Kasumi-1 (cell line): ENCODE results near the gene CNN2.

Experiments used
- DNase-seq, 2 experiments: peaks; one replicate each; lab custom pipeline; 2025; lab: John Stamatoyannopoulos, UW

The CNN2 gene

DNA sequence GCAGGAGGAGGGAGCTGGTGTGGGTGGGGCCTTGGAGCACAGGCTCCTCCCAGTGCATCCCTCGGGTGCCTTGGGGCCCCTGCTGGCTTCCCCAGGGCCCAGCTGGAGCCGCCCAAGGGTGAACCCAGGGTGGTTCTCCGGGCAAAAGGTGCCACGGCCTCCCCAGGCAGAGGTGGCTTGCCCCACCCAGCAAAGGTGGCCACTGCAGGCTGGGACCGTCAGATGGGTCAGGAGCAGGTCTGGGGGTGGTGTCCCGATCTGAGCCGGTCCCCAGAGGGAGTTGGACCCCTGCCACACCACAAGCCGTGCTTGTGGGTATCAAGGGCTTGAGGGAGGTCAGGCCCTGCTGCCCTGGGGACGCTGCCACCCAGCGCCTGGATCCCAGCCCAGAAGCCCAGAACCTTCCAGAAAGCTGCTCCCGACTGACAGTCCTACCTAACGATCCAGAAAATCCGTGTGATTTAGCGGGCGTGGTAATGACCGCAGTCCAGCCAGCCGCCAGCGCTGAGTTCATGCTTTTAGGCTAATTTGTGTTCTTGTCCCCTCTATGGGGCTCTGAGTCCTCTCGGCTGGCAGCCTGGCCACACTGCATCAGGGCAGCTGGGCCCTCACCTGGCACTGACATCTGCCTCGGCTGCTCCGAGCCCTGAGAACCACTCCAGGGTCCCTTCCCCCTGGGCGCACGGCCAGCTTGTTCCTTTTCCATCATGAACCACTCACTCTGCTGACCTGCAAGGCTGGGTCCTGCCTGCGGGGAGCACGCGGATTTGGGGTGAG is 31.2 kb upstream of the CNN2 start:
- DNase-seq = no peak

DNA sequence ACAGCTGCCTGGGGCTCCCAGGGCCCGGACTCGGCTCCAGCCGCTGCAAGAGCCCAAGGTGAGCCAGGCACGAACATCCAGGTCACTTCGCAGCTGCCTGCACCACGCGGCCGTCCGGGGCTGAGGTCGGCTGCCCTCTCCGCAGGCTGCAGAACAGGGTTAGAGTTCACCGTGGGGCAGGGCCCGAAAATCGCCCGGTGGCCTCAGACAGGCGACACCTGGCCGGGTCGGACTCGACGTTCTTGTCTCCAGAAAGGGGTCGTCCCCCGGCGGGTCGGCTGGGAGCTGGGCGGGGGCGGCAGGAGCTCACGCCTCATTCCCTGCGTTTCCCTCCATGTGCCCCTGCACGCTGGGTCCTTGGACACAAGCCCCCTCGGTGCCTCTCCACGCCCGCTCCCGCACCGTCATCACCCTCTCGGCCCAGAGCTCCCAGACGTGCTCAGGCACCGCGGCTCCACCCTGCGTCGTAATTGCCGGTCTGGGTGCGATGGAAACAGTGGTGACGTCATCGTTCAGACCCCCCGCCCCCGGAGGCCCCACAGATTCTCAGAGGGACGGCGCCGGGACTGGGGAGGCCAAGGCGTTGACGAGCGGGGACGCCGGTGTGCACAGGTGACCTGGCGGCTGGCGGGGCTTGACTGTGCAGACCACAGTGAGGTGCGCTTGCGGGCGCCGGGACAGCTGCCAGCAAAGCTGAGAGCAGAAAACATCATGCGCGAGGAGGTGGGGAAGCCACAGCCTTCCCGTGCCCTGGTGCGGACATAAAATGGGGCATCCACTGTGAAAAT is 30.2 kb upstream of the CNN2 start:
- no peak for DNase-seq

DNA sequence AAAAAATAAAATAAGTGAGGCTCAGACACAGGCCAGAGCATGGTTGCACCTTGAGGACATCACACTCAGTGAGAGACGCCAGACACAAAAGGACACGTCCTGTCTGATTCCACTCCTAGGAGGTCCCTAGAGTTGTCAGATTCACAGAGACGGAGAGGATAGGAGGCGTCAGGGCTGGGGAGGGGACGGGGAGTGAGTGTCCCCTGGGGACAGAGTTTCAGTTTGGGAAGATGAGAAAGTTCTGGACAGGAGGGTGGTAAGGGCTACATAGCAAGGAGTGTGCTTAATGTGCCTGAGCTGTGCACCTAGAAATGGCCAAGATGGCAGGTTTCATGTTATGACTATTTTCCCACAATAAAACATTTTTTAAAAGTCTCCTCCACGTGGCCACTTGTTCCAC is 28.3 kb upstream of the CNN2 start:
- DNase-seq = no peak

DNA sequence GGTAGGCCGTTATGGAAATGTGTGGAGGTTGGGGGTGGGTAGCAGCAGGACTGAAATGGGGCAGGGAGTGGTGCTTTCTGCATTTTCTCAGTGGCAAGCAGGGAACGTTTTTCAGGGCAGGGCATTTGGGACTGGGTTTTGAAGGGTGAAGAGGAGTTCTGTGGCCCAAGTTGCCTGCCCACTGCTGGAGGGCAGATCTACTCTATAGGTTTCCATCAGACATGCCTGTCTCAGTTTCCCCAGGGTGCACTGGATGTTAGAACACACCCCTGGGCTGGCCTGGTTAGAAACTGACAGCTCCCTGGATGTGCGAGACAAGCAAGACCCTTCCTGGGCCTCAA is 27.1 kb upstream of the CNN2 start:
- no peak for DNase-seq

DNA sequence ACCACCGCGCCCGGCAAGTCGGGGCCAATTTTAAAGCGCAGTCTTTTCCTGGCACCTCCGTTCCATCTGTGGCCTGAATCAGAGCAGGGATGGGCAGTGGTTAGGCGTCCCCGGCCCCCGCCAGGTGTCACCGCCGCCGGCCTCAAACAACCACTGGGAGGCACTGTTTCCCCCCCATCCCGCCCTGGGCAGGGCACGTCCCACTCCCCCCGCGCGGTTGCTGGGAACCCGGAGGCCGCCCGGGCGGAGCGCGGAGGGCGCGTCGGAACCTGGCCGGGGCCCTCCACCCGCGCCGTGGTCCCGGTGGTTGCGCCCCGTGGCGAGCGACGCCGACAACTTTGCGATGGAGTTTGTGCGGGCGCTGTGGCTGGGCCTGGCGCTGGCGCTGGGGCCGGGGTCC is 26.3 kb upstream of the CNN2 start, which contains the start of gene GRIN3B:
Gene GRIN3B, plus strand, starts transcription at position 325 of the 400 bp plus-strand sequence. Its CDS starts 19 bp downstream, at position 344.
- peak; percentile 9 to 33 for DNase-seq

DNA sequence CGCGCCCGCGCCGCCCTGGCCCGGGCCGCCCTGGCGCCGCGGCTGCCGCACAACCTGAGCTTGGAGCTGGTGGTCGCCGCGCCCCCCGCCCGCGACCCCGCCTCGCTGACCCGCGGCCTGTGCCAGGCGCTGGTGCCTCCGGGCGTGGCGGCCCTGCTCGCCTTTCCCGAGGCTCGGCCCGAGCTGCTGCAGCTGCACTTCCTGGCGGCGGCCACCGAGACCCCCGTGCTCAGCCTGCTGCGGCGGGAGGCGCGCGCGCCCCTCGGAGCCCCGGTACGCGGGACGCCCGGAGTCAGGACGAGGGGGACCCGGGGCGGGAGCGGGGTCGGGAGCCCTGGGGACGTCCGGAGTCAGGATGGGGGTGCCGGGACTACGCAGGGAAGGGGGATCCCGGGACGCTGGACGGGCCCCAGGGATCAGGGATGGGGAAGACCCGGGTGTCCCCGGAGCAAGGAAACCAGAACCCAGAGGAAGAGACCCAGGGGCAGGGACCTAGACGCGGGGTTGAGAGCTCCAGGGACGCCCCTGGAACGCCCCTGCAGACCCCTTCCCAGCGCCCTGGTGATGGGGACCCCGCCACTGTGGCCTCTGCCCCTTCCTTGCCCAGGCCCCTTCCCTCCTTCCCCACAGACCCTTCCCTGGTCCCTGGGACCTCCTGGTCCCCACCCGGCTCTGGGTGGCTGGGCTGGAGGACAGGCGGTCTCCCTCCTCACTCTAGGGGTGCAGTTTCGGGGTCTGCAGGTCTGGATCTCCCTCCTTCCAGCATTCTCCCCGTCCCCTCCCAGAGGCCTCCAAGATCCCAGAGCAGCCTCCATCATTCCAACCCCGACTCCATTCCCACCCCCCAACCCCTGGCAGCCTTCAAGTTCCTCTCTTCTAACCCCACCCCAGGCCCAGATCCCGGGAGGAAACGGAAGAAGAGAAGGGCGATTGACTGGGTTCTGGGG is 25.5 kb upstream of the CNN2 start:
- no peak for DNase-seq

DNA sequence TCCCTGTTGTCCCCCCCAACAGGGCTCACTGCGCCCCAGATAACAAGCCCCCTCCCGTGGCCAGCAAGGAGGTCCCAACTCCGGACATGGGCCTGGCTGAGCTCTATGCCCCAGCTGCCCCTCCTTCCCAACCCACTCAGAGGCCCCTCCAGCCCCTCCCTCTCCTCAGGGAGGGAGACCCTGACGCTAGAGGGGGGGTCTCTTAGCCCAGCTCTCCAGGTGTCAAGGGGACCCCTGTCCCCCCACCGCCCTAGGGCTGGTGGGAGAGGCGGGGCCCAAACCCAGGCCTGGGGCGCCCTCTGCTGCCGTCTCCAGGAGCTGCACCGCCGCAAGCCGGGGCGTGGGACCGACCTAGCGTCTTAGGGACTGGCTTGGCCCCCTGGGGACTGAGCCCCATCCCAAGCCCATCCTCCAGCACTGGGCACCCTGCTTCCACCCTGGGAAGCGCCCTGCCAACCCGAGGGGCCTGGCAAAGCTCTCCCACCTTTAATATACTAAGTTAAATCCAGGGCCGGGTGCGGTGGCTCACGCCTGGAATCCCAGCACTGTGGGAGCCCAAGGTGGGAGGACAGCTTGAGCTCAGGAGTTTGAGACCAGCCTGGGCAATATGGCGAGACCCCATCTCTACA is 24.8 kb upstream of the CNN2 start:
- peak; percentile 30 to 35 for DNase-seq

DNA sequence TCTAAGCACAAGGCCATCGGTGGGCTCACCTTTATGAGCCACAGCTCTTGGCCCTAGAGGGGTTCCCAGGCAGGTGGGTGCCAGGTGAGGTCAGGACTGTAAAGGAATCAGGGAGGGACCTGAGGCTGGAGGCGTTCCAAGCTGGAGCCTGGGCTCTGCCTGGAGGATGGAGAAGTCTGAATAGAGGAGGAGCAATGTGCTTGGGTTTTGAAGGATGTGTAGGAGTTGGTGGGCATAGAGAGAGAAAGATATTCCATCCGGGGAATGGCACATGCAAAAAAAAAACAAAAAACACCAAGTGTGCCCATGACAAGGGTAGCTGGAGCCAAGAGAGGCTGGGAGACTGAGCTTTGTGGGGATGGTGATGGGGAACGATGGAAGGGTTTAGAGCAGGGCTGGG is 23.8 kb upstream of the CNN2 start:
- DNase-seq = no peak

DNA sequence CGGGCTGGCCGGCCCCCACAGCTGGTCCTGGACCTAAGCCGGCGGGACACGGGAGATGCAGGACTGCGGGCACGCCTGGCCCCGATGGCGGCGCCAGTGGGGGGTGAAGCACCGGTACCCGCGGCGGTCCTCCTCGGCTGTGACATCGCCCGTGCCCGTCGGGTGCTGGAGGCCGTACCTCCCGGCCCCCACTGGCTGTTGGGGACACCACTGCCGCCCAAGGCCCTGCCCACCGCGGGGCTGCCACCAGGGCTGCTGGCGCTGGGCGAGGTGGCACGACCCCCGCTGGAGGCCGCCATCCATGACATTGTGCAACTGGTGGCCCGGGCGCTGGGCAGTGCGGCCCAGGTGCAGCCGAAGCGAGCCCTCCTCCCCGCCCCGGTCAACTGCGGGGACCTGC is 23.1 kb upstream of the CNN2 start:
- no peak for DNase-seq

DNA sequence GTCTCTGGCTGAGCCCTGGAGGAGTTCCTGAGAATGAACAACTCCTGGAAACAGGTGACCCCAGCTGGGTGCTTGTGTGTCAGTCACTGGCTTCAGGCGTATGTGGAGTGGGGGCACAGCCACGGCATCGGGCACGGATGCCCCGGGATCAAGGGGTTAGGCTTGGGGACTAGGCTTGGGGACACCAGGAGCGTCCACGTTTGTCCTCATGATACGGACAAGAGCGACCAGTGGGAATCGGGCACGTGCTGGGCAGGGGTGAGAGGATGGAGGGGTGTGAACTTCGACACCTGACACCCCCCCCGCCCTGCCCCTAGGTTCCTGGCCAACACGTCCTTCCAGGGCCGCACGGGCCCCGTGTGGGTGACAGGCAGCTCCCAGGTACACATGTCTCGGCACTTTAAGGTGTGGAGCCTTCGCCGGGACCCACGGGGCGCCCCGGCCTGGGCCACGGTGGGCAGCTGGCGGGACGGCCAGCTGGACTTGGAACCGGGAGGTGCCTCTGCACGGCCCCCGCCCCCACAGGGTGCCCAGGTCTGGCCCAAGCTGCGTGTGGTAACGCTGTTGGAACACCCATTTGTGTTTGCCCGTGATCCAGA is 22.1 kb upstream of the CNN2 start:
- DNase-seq = no peak

DNA sequence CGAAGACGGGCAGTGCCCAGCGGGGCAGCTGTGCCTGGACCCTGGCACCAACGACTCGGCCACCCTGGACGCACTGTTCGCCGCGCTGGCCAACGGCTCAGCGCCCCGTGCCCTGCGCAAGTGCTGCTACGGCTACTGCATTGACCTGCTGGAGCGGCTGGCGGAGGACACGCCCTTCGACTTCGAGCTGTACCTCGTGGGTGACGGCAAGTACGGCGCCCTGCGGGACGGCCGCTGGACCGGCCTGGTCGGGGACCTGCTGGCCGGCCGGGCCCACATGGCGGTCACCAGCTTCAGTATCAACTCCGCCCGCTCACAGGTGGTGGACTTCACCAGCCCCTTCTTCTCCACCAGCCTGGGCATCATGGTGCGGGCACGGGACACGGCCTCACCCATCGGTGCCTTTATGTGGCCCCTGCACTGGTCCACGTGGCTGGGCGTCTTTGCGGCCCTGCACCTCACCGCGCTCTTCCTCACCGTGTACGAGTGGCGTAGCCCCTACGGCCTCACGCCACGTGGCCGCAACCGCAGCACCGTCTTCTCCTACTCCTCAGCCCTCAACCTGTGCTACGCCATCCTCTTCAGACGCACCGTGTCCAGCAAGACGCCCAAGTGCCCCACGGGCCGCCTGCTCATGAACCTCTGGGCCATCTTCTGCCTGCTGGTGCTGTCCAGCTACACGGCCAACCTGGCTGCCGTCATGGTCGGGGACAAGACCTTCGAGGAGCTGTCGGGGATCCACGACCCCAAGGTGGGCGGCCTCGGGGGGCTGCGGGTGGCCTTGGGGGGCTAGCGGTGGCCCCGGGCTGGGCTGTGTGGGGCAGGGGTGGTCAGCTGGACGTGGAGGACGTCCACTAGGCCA is 21.4 kb upstream of the CNN2 start:
- no peak for DNase-seq

DNA sequence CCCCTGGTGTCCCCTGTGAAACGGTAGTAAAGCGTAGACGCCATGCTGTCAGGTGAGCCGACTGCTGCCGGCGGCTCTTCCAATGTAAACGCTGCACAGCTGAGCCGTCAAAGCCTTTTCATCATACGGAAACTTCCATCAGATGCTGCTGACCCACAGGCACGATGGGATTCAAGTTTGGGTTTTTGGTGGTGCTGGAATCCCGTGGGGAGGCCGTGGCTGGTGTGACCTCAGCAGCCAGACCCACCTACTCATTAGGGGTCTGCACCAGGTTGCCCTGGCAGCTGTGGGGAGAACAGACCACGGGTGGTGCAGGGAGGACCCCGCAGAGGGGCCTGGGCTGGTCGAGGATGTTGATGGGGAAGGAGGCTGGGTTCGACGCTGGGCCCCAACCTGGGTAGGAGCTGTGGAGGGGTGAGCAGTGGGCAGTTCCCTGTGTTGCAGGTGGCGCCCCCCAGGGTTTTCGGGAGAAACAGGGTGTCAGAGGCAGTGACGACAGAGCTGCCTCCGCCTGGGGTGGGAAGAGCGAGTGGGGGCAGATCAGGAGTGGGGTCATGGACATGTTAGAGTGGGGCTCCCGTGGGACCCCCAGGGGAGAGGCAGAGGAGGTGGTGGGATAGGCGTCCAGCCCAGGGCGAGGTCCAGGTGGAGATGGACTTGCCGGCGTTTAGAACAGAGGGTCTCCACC is 19.6 kb upstream of the CNN2 start:
- no peak for DNase-seq

DNA sequence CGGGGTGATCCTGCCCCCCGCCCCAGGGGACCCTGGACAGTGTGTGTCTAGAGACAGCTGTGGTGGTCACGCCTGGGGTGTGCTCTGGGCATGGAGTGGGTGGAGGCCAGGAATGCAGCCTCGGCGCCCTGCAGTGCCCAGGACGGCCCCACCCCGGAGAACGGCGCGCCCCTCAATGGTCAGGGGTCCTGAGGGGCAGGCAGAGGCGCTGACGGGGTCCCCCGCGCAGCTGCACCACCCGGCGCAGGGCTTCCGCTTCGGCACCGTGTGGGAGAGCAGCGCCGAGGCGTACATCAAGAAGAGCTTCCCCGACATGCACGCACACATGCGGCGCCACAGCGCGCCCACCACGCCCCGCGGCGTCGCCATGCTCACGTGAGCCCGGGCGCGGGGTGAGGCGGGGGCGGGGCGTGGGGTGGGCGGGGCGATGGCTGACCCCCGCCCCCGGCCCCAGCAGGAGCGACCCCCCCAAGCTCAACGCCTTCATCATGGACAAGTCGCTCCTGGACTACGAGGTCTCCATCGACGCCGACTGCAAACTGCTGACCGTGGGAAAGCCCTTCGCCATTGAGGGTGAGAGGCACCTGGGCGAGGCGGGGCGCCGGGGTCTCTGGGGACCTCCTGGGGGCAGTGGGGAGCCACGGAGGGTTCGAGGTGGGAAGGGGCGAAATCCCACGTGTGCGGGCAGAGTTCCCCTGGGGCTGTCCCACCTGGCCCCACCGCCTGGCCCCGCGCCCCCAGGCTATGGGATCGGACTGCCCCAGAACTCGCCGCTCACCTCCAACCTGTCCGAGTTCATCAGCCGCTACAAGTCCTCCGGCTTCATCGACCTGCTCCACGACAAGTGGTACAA is 18.8 kb upstream of the CNN2 start:
- no peak for DNase-seq

DNA sequence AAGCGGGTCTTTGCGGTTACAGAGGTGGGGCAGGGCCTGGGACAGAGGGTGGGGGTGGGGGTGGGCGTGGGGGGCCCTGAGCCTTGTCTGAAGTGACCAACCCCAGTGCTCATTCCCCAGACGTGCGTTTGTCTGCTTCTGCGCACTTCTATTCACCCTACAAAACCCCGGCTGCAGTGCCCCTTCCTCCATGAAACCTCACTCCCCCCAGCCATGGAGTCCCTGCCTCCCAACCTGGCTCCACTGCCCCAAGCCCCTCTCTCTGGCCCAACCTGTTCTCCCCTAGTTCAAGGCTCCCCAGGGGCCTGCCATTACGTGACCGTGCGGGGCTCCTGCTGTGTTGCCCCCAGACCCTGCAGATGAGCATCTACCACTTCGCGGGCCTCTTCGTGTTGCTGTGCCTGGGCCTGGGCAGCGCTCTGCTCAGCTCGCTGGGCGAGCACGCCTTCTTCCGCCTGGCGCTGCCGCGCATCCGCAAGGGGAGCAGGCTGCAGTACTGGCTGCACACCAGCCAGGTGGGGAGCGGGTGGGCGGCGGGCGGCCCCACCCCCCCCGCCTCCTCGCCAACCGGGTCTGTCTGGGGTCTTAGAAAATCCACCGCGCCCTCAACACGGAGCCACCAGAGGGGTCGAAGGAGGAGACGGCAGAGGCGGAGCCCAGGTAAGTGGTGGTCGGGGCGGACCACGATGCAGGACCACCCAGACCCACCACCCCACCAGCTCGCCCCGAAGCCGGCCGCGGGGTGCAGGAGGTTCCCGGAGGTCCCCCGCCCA is 18.0 kb upstream of the CNN2 start:
- no peak for DNase-seq

DNA sequence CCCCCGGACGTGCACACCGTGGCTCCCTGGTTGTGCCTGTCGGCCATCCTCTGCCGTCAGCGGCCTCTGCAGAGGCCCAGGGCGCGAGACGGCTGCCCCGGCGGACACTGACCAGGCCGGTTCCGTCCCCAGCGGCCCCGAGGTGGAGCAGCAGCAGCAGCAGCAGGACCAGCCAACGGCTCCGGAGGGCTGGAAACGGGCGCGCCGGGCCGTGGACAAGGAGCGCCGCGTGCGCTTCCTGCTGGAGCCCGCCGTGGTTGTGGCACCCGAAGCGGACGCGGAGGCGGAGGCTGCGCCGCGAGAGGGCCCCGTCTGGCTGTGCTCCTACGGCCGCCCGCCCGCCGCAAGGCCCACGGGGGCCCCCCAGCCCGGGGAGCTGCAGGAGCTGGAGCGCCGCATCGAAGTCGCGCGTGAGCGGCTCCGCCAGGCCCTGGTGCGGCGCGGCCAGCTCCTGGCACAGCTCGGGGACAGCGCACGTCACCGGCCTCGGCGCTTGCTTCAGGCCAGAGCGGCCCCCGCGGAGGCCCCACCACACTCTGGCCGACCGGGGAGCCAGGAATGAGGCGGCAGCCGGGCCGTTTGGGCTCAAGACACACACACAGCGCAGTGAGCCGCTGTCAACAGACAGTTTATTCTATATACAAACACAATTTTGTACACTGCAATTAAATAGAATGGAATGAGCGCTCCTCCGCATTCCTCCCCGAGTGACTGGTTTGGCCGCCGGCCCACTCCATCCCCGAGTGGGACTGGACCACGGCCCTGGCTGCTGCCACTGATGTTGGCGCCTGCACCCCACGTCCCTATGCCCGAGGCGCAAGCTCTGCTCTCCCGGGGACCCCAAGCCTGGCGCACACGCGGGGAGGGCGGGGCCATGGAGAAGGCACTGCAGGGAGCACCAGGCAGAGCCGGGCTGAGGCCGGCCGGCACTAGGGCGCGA is 17.1 kb upstream of the CNN2 start:
- no peak for DNase-seq

DNA sequence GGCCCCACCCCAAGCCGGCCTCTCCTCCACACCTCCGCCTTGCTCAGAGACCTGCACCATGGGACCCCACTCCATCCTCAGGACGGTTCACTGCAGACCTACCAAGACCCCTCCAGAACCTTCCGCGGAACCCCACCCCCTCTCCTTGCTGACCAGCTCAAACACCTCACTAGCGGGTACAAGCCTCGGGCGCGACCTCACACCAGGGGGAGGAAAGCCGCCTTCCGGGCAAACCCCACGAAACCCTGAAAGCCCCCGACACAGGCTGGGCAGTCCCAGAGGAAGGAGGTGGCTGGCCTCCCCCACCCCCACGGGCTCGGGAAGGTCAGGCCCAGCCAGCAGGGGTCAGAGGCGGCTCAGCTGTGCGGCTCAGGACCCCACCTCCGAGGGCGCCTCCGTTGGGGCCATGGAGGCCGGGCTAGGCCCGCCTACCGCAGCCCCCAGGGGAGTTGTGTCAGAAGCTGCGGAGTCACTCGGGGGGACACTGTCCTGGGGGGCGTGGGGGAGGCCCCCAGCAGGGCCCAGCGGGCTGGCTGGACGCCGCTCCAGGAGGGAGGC is 16.3 kb upstream of the CNN2 start:
- DNase-seq = no peak
